PC-3 (cell line): Measurements from ENCODE around the gene TTC16.

Experiments used
- EZH2 ChIP-seq: fragments of 300-600 bp; sonication (generic); IDR thresholded peaks from one replicate; pipeline ENCODE4 v1.6.1; 2017; ENCODE audit warnings: antibody characterized with exemption, mild to moderate bottlenecking, low read length; ENCODE audit not compliant: unreplicated experiment
- TF ChIP-seq, protein P1 (sequence below): fragments of 300-600 bp; sonication (generic); conservative IDR thresholded peaks from 2 replicates; pipeline ENCODE4 v1.5.1; 2017; ENCODE audit warnings: antibody characterized with exemption, low read depth, mild to moderate bottlenecking, low read length

DNA sequence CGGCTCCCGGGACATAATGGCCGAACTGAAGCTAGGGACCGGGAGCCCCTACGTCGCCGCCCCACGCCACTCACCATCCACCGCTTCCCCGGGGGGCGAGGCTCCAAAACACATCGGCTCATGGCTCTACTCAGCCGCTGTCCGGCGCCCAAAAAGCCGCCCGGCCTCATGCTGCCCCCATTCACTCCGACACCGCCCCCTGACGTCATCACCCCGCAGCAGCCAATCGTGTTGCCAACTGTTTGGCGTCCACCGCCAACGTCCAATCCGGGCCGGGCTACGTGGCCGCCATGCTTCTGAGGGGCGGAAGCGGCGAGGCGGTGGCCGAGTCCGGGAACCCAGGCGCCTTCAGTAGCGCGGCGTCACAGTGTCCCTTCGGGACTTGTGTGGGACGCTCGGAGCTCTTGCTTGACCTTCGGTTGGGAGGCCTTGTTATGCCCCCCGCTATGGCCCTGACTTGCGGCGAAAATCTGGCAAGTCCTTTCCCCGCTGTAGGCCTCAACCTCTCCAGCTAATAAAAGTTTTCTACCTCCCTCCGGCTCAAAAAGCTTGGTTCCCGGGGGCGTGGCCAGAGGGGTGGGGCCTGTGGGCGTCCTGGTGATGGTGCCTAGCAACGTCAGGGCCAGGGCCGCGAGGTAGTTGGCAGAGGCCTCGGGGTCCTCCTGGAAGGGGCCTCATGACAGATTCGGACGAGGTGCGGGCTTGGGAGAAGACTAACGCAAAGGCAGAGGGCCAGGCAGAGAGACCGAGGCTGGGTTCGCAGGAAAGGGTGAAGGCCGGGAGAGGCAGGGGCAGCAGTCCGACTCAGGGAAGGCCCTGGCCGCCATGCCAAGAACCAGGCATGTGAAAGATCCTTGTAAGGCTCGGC is at the start of gene TTC16, which contains the start of gene PTRH1:
- TF ChIP-seq EZH2 = no peak
- TF ChIP-seq, protein P1, sequence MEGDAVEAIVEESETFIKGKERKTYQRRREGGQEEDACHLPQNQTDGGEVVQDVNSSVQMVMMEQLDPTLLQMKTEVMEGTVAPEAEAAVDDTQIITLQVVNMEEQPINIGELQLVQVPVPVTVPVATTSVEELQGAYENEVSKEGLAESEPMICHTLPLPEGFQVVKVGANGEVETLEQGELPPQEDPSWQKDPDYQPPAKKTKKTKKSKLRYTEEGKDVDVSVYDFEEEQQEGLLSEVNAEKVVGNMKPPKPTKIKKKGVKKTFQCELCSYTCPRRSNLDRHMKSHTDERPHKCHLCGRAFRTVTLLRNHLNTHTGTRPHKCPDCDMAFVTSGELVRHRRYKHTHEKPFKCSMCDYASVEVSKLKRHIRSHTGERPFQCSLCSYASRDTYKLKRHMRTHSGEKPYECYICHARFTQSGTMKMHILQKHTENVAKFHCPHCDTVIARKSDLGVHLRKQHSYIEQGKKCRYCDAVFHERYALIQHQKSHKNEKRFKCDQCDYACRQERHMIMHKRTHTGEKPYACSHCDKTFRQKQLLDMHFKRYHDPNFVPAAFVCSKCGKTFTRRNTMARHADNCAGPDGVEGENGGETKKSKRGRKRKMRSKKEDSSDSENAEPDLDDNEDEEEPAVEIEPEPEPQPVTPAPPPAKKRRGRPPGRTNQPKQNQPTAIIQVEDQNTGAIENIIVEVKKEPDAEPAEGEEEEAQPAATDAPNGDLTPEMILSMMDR = no peak
